GM19240 (cell line): ENCODE results near the gene TPI1.
A peak's percentile ranks its signal among the peaks of the same experiment; 100 is the strongest.

ENCODE experiments used
- DNase-seq: peaks from one replicate; pipeline ENCODE4 v3.0.0; 2011; ENCODE audit warnings: low spot score; ENCODE audit not compliant: insufficient read length

TPI1 gene

DNA sequence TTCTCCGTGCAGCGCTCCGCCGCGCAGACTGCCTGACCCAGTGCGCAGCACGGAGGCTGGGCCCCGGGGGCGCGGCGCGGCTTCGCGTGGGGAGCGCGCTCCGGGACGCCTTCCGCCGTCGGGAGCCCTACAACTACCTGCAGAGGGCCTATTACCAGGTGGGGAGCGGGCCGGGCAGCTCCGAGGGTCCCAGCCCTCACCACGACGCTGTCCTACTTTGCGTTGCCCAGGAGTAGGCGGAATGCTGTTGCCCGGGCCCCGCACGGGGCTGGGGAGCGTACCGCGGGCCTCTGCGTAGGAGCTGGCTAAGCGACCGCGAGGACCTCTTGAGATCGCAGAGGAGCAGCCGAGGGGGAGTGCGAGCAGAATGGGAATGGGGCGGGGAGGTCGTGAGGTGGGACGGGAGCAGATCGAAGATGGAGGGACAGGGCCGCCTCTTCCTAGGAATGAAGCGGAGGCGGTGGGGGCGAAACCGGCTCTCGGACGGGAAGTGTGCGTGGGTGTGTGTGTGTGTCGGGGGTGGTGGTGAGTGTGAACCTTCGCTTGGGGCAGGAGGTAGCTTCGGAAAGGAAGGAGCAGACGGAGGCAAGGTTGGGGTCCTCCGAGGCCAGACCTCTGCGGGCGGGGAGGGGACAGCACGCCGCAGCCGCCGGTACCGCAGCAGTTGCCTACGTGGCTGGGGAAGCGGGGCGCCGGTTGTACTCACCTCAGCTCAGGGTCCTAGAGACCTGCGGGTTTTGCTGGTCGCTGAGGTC lies 38.4 kb upstream of the TPI1 start:
- no peak for DNase-seq

DNA sequence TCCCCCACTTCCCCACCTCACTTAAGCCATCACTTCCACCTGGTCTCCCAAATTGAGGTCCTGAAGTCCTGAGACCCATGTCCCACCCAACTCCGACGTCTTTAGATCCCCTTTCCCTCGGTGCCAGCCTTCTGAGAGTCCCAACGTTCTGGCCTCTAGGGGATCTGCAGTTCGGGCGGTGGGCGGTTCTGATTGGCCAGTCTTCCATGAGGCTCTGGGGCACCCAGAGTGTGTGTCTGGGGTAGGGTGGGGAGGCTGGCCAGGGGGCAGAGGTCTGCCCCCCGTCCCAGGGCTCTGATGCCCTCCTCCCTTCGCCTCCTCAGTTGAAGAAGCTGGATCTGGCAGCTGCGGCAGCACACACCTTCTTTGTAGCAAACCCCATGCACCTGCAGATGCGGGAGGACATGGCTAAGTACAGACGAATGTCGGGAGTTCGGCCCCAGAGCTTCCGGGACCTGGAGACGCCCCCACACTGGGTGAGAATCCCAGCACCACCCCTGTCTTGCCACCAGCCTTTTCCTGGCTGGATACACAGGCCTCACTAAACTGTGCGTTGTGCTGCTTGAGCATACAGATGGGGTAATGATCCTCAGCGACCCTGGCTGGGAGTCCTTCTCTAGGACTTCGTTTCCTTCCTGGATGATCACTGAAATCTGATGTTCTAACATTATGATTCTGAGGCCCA lies 37.7 kb upstream of the TPI1 start:
- no peak for DNase-seq

DNA sequence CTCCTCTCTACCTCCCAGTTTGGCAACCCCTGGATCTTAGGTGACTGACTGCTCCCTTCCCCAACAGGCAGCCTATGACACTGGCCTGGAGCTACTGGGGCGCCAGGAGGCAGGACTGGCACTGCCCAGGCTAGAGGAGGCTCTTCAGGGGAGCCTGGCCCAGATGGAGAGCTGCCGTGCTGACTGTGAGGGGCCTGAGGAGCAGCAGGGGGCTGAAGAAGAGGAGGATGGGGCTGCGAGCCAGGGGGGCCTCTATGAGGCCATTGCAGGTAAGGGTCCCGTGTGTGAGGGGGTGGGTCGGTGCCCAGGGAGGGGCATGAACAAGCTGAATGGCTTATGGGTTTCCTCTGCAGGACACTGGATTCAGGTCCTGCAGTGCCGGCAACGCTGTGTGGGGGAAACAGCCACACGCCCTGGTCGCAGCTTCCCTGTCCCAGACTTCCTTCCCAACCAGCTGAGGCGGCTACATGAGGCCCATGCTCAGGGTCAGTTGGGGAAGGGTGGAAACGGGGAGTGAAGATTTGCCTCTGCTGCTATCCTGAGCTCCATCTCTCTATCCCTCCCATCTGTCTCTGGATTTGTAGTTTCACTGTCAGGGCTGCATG lies 36.9 kb upstream of the TPI1 start:
- DNase-seq: no peak

DNA sequence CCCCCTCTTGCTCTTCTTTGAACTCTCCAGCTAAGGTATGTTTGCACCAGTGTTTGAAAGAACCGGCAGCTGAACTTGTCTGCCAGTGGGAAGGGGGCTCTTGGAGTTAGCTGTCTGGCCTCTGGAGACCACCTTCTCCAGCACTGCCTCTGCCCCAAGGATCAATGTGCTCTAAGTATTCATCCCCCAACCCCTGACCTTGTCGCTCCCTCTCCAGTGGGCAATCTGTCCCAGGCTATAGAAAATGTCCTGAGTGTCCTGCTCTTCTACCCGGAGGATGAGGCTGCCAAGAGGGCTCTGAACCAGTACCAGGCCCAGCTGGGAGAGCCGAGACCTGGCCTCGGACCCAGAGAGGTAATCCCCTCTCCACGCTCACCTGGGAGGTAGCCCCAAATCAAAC lies 36.3 kb upstream of the TPI1 start:
- no peak for DNase-seq

DNA sequence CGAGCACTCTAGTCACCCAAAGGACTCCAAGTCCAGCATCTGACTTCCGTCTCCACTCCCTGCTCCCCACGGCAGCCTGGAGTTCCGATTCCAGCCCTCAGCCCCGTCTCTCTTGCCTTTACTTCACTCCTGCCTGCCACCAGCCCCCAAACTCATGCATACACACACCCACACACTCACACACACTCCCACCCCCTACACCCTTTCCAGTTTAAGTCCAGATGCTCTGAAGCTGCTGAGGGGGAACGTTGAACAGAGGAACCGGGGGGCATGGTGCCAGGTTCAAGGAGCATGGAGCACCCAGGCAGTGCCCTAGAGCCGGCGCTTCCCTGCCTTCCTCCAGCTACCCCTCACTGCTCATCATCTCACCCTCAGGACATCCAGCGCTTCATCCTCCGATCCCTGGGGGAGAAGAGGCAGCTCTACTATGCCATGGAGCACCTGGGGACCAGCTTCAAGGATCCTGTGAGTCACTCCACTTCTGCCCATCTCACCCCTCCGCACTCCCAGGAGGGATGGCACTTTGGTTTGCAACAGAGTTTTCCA lies 35.8 kb upstream of the TPI1 start:
- DNase-seq: no peak

DNA sequence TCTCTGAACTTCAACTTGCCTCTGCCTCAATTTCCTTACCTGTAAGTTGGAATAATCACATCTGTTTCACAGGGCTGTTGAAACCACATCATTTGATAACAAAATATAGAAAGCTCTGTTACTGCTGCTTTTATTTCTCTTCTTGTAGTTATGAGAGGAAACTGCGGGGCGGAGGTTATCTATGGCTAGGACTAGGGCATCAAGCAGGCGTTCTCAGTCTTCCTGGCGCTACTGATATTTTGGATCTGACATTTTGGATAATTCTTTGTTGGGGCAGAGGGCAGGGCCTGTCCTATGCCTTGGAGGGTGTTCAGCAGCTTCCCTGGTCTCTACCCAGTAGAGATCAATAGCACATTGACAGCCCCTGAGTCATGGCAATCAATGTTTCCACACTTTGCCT lies 35.2 kb upstream of the TPI1 start:
- no peak for DNase-seq

DNA sequence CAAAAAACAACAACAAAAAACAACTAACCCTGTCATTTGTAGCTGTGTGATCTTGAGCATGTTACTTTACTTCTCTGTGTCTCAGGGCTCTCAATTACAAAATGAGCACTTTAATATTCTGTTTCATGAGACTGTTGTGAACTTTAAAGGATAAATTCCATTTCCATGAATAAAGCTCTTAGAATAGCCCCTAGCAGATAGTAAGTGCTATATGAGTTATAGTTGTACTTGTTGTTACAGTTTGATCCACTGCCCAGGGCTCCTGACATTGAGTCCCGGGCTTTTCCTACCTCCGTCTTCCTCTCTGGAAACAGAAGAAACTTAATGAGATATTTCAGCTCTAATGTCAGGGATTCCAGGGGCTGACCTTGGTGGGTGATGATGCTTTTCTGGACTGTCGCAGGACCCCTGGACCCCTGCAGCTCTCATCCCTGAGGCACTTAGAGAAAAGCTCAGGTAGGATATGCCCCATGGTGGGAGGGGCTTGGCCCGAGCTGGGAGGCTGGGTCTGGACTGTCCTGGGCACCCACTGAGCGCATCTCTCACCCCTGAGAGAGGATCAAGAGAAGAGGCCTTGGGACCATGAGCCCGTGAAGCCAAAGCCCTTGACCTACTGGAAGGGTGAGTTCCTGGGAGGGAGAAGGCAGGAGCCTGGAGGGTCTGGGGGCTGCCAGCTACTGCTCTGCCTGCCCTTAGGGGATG lies 34.0 kb upstream of the TPI1 start:
- DNase-seq: no peak

DNA sequence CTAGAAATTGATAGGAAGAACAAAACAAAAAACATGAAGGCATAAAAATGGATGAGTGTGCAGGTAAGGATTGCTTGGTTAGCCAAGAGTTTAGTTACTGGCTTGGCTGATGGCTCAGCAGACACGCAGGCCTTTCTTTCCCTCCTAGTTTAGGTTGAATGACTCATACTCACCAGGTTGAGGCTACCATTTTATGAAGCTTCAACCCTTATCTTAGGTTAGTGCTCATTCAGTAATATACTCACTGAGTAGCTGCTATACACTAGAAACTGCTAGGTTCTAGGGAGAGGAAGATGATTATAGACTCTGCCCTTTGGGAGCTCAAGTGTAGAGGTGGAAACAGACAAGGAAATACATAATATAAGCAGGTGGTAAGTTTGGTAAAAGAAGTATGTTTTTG lies 33.1 kb upstream of the TPI1 start:
- DNase-seq: no peak

DNA sequence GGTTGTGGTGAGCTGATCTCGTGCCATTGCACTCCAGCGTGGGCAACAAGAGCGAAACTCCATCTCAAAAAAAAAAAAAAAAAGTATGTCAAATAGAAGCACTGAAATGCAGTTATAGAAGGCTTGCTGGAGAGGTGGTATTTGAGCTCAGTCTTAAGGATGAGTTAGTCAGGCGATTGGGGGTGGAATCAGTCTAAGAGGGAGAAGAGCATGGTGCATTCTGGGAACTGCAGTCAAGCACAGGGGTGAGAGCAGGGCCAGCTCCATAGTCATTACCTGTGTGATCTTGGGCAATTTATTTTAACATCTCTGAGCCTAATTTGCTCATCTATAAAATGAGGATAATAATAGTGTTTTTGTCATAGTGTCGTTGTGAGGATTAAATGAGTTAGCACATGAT lies 32.5 kb upstream of the TPI1 start:
- no peak for DNase-seq

DNA sequence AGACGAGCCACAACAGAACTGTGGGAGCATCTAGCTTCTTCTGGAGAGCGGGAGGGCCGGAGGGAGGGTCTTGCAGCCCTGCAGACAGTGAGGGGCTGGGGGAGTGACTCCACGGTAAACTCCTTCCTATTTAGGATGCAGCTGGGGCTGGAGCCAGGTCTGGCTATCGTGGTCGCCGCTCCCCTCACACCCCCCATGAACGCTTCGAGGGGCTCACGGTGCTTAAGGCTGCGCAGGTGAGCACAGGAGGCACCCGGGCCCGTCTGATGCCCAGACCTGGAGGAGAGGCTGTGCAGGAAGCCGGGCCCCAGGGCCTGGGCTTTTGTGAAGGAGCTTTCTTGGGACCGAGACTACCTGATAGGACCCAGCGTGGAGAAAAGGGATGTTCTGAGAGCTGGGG lies 30.5 kb upstream of the TPI1 start:
- DNase-seq: no peak

DNA sequence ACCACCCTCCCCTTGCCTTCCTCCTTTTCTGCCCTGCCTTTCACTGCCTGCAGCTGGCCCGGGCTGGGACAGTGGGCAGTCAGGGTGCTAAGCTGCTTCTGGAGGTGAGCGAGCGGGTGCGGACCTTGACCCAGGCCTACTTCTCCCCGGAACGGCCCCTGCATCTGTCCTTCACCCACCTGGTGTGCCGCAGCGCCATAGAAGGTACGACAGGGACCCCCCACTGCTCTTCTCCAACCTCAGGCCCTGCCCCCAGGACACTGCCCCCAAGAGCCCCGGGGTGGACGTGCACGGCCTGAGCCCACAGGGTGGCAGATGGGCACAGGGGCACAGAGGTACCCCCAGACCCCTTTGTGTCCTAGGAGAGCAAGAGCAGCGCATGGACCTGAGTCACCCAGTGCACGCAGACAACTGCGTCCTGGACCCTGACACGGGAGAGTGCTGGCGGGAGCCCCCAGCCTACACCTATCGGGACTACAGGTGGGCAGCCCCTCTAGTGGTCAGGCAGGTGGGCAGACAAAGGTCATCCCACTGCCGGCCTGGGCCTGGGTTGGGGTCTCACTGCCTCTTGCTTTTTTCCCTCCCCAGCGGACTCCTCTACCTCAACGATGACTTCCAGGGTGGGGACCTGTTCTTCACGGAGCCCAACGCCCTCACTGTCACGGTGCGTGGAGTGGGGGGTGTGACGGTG lies 29.8 kb upstream of the TPI1 start:
- no peak for DNase-seq

DNA sequence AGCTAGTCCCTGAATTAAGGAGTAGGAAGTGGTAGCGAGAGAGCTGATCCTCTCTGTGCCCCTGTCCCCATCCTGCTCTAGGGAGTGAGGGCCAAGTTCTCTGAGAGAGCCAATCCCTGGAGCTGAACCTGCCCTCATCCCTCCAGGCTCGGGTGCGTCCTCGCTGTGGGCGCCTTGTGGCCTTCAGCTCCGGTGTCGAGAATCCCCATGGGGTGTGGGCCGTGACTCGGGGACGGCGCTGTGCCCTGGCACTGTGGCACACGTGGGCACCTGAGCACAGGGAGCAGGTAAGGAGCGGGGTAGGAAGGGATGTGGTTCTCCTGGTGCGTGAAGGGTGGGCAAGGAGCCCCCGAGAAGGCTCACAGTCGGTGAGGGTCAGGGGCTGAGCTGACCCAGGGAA lies 28.5 kb upstream of the TPI1 start:
- DNase-seq: no peak

DNA sequence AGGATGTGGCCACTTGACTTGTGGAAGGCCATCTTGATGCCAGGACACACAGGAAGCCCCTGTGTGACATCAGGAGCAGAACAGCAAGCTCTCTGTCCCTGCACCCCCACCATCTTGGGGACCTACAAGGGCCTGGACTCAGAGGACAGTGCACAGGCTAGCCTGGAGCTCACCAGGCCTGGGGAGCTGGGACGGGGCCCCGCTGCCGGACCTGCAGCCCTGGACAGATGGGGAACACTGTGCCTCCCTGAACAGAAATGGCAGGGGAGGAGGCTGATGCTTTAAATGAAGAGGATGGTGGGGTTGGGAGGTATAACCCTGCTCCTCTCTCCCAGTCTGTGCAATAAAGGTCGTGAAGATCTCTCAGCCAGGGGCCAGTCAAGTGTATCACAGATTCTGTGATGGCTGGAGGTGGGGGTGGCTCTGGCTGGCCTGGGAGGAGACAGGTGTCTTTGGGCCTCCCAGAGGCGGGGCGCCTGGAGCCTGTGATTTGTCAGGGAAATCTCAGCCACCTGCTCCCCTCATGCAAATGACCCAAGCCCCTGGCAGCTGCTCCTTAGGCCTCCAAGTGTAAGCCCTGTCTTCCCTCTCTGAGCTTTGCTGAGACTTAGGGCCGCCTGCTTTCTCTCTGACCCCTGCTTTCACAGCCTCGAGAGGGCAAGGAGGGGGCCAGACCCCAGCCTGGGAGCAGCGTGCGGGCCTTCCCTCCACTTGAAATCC lies 27.7 kb upstream of the TPI1 start:
- peak; percentile 63 for DNase-seq

DNA sequence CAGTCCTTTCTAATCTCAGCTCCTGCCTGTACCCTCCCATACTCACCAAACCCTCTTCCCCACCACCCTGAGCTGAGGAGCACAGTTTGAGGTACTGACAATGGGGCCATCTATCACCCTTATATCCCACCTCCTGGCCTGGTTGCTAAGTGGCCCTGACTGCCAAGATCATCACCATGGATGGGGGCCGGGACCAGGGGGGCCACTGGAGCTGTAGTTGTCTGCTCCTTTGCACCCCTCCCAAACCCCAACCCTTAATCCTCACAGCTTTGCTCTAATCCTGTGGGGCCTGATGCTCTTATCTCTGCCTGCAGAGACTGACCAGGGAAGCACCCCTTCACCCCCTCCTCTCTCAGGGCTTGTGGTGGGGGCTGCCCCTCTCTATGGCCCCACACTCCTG lies 27.0 kb upstream of the TPI1 start:
- DNase-seq: no peak

DNA sequence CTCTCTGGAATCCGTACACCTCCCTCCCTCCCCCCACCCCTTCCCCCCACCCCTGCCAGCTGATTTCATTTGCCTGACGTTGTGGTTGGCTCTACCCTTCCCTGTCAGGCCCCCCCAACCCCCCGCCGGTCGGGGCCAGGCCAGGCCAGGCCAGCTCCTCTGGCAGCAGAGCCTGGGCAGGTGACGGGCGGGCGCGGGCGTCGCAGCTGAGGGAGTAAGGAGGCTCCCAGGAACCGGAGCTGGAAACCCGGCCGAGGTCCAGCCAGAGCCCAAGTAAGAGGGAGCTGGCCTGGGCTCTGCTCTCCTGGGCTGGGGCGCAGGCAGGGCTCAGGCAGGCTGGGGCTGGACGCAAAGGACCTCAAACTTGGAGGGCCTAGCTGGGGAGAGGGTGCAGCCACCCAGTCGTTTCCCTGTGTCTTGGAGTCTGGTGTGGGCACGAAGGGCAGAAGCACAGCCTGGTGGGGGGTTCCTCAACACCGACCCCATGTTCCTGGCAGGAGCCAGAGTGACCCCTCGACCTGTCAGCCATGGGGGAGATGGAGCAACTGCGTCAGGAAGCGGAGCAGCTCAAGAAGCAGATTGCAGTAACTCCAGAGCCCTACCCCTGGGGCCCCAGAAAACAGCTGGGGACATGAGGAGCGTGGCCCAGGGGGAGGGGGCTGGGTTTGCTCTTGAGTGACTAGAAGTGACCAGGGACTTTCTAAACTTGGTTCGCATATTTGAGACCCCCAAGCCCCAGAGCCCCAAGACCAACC lies 26.4 kb upstream of the TPI1 start, which contains the start of gene GNB3:
TSS of gene GNB3 (plus strand) at position 165 of the 755 bp plus-strand sequence. CDS start at position 528, 363 bp downstream.
- no peak for DNase-seq

DNA sequence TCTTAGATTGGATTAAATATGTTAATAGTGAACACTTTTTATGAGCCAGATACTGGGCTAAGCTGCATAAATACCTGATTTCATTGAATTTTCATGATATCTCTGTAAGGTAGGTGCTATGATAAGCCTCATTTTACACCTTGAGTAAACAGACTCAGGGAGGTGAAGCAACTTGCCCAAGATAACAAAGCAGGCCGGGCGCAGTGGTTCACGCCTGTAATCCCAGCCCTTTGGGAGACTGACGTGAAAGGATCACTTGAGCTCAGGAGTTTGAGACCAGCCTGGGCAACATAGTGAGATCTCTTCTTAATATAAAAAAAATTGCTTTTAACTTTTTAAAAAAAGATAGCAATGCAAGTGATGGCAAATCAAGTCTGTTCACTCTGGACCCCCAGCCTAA lies 25.3 kb upstream of the TPI1 start:
- no peak for DNase-seq

DNA sequence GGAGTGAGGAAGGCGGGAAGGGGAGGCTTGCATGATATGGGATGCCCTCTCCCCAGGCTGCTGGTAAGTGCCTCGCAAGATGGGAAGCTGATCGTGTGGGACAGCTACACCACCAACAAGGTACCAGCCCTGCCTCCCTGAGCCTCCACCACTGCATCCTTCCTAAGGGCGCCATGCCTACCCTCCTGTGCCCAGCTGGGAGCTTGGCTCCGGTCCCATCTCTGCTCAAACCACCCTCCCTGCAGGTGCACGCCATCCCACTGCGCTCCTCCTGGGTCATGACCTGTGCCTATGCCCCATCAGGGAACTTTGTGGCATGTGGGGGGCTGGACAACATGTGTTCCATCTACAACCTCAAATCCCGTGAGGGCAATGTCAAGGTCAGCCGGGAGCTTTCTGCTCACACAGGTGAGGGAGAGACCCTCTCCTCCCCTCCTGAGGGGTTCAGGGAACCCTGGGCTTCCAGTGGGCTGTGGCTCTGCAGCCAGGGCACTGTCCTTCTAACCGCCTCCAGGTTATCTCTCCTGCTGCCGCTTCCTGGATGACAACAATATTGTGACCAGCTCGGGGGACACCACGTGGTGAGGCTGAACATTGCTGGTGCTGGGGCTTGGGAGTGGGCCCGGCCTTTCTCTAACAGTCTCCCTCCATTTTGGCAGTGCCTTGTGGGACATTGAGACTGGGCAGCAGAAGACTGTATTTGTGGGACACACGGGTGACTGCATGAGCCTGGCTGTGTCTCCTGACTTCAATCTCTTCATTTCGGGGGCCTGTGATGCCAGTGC lies 24.0 kb upstream of the TPI1 start:
- DNase-seq: no peak

DNA sequence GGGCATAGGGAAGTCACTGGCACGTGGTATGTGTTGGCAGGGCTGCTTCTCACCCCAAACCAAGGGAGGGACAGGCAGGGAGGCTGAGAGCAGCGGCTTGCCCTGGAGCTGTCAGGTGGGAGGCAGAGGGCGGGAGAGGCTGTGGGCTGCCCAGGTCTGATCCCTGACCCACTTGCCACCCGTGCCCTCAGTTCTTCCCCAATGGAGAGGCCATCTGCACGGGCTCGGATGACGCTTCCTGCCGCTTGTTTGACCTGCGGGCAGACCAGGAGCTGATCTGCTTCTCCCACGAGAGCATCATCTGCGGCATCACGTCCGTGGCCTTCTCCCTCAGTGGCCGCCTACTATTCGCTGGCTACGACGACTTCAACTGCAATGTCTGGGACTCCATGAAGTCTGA lies 21.9 kb upstream of the TPI1 start:
- no peak for DNase-seq

DNA sequence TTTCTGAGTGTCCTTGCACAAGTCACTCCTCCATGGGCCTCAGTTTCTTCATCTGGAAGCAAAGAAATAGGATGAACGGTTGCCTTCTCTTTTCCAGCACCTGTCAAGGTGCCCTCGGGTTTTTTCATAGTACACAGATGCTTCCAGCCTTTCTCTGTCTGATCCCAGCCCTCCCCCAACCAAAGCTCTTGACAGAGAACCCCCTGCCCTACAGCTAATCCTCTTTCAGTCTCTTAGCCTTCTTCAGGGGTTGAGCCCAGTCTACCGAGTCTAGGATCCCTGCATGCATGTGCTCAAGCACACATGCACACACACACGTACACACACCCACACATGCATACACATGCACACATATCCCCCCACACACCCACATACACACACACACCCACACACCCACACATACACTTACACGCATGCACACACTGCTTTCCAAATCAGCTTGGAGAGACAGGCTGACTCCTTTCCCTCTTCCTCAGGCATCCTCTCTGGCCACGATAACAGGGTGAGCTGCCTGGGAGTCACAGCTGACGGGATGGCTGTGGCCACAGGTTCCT lies 20.9 kb upstream of the TPI1 start:
- no peak for DNase-seq
